B cell (primary cell): ENCODE measurements around the gene ZNF407. TPM values are rescaled to one million over a fixed set of nuclear protein-coding genes. Genes with fewer than 3 reads are reported as not detected.

Experiments used
- ATAC-seq: fragments of 200-7000 bp; cut with Tn5 transposase; one replicate; pipeline ENCODE4 v1.10.0; 2021; ENCODE audit warnings: low read depth, mild to moderate bottlenecking, moderate number of reproducible peaks, moderate library complexity
- CTCF ChIA-PET: fragments of 350-600 bp; sonication (Branson Sonifier 250); formaldehyde crosslinking; loops from one replicate; lab custom pipeline; 2021; ENCODE audit warnings: antibody characterized with exemption, inconsistent platforms; lab: Charles Lee
- POLR2A ChIA-PET: fragments of 350-600 bp; sonication (Branson Sonifier 250); formaldehyde crosslinking; loops from one replicate; lab custom pipeline; 2021; ENCODE audit warnings: antibody characterized with exemption; lab: Charles Lee
- DNase-seq: peaks from one replicate; pipeline ENCODE4 v3.0.0; 2013
- H2AFZ ChIP-seq: 2 replicates; pipeline ENCODE4 v1.6.1; 2012; ENCODE audit warnings: mild to moderate bottlenecking, low read depth, low read length; ENCODE audit not compliant: insufficient read depth, poor library complexity, severe bottlenecking
- H3K27ac ChIP-seq, 2 donors: 1 replicate in 1 of 2; 2 replicates in 1 of 2; pipeline ENCODE4 v1.5.1; 2012 to 2013; ENCODE audit warnings: low read length in 2 of 2, mild to moderate bottlenecking in 2 of 2, moderate library complexity in 1 of 2
- H3K27me3 ChIP-seq, 4 experiments: fragments of 200-600 bp in 1 of 4; sonication (generic) in 1 of 4; replicated peaks in 1 of 4; 1 replicate in 2 of 4; 2 replicates in 2 of 4; pipeline versions ENCODE4 v1.6.1 to v1.7.0; 2013 to 2016; ENCODE audit warnings: low read length in 3 of 4, mild to moderate bottlenecking in 2 of 4, mixed read lengths in 1 of 4, moderate library complexity in 1 of 4; ENCODE audit not compliant: insufficient read depth in 4 of 4, control insufficient read depth in 3 of 4; ENCODE audit errors: control extremely low read depth in 1 of 4
- H3K36me3 ChIP-seq, 2 experiments: replicated peaks in 1 of 2; 1 replicate in 1 of 2; 2 replicates in 1 of 2; pipeline versions ENCODE4 v1.6.1 to v1.7.1; 2013; ENCODE audit warnings: low read length in 1 of 2; ENCODE audit not compliant: insufficient read depth in 2 of 2, control insufficient read depth in 1 of 2; ENCODE audit errors: control extremely low read depth in 1 of 2, extremely low read depth in 1 of 2
- H3K4me1 ChIP-seq, 2 donors: fragments of 200-600 bp in 1 of 2; sonication (generic) in 1 of 2; 1 replicate in 1 of 2; 2 replicates in 1 of 2; pipeline versions ENCODE4 v1.5.1 to v1.6.1; 2013 to 2017; ENCODE audit warnings: low read length in 2 of 2; ENCODE audit not compliant: control insufficient read depth in 2 of 2, insufficient read depth in 2 of 2
- H3K4me2 ChIP-seq: replicated peaks from 2 replicates; pipeline ENCODE3; 2012; ENCODE audit warnings: mild to moderate bottlenecking, low read depth, low read length; ENCODE audit not compliant: poor library complexity, severe bottlenecking
- H3K4me3 ChIP-seq, 5 experiments: fragments of 200-600 bp in 1 of 5; sonication (generic) in 1 of 5; 1 replicate in 3 of 5; 2 replicates in 2 of 5; pipeline versions ENCODE4 v1.5.1 to v1.7.0; 2011 to 2016; ENCODE audit warnings: low read length in 4 of 5, mild to moderate bottlenecking in 4 of 5, low read depth in 2 of 5, control low read depth in 1 of 5, moderate library complexity in 1 of 5; ENCODE audit not compliant: insufficient read depth in 1 of 5; ENCODE audit errors: control extremely low read depth in 1 of 5, extremely low read depth in 1 of 5
- H3K79me2 ChIP-seq: fragments of 200-600 bp; sonication (generic); one replicate; pipeline ENCODE4 v1.6.0; 2016; ENCODE audit warnings: low read length; ENCODE audit not compliant: control insufficient read depth, insufficient read depth
- H3K9ac ChIP-seq: fragments of 200-600 bp; sonication (generic); 2 replicates; pipeline ENCODE4 v1.6.1; 2017; ENCODE audit warnings: mild to moderate bottlenecking, low read length, moderate library complexity
- H3K9me3 ChIP-seq, 3 donors: one replicate each; pipeline versions ENCODE4 v1.6.1 to v1.7.1; 2013; ENCODE audit warnings: low read length in 2 of 3; ENCODE audit not compliant: control insufficient read depth in 2 of 3, insufficient read depth in 1 of 3; ENCODE audit errors: control extremely low read depth in 1 of 3
- H4K20me1 ChIP-seq: 2 replicates; pipeline ENCODE4 v1.6.0; 2012; ENCODE audit warnings: mild to moderate bottlenecking, low read length; ENCODE audit not compliant: insufficient read depth, control insufficient read depth, poor library complexity, severe bottlenecking
- H3K27ac Mint-ChIP-seq: one replicate; pipeline ENCODE4 v1.8.0; 2021; ENCODE audit warnings: mixed read lengths
- H3K27me3 Mint-ChIP-seq: one replicate; pipeline ENCODE4 v1.8.0; 2021; ENCODE audit warnings: mixed read lengths
- H3K4me1 Mint-ChIP-seq: one replicate; pipeline ENCODE4 v1.8.0; 2021; ENCODE audit warnings: mixed read lengths
- H3K4me3 Mint-ChIP-seq: one replicate; pipeline ENCODE4 v1.8.0; 2021; ENCODE audit warnings: mixed read lengths
- H3K9me3 Mint-ChIP-seq: one replicate; pipeline ENCODE4 v1.8.0; 2022; ENCODE audit warnings: mixed read lengths; ENCODE audit not compliant: insufficient read depth
- EZH2 ChIP-seq: IDR thresholded peaks from 2 replicates; pipeline ENCODE4 v1.6.1; 2012; ENCODE audit warnings: borderline replicate concordance, low read depth, mild to moderate bottlenecking, moderate library complexity, low read length; ENCODE audit not compliant: insufficient read depth, poor library complexity, severe bottlenecking
- WGBS: methylation state at CpG from one replicate; pipeline ENCODE4 v1.1.5; 2013; ENCODE audit warnings: missing lambda C conversion rate; ENCODE audit not compliant: insufficient coverage; 5-methylcytosine and 5-hydroxymethylcytosine counted together
- intact Hi-C: fragments of 100-400 bp; cut with micrococcal nuclease; formaldehyde crosslinking; loops from one replicate; pipeline ENCODE4 v1.10.0; 2022
- polyA plus RNA-seq: library from polyadenylated mRNA; depleted of rRNA; stranded (reverse); fragments of >200 nt; gene quantifications from 2 replicates; pipeline ENCODE4 v1.2.3, GENCODE V29; 2012
- total RNA-seq, 2 donors: library from RNA; stranded (reverse); fragments of 120-200 nt in 1 of 2; gene quantifications; 1 replicate in 1 of 2; 2 replicates in 1 of 2; pipeline versions ENCODE4 v1.2.3 to v1.2.4, GENCODE V29; 2013 to 2022
- TF ChIP-seq, protein P1 (sequence below): fragments of 200-600 bp; IDR thresholded peaks from one replicate; pipeline ENCODE4 v1.8.0; 2022; ENCODE audit warnings: antibody characterized with exemption, mild to moderate bottlenecking

The ZNF407 gene
- total and polyA plus RNA-seq, 2 donors (not counting 1 experiment from before 2014, with no cell fraction given): 4.5 to 37.1 TPM

DNA sequence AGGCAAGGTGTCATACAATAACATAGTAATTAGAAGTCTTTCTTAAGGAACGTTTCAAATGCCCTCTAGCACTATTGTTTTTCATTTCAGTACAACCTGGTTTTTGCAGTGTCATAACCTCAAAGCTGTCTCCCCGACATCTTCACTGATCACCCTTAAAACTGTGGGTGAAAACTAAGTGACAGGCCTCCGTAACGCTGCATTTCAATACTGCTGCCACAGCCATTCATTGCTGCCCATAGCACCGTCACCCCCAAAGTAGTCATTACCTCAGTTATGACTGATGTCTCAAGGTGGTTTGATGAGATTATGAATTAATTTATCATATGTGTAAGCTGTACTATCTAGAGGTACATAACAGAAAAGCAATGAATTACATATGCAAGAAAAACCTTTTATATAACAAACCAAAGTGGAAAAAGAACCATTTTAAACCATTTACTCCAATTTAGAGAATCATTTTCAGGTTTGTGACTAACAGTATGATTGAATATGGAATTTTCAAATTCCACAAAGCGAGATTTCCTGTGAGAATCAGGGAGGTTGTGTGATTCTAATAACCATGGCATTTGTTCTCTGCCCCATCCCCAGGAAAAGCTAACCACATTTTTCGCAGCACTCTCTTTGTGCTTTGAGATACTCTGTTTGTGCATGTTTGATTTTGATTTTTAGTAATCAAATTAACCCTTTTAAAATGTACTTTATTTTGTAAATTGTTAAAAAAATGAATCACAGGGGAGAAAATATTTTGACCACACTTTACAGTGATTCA lies 348.3 kb downstream of the ZNF407 start:
- no peaks in the 10 kb centered on the region for H3K27me3 ChIP-seq
- H3K4me3 Mint-ChIP-seq: no peak overlapping the region
- no peaks in the 10 kb centered on the region for H4K20me1 ChIP-seq
- WGBS: 100% methylated on average over 2 of the region's 7 CpGs
- TF ChIP-seq, protein P1, sequence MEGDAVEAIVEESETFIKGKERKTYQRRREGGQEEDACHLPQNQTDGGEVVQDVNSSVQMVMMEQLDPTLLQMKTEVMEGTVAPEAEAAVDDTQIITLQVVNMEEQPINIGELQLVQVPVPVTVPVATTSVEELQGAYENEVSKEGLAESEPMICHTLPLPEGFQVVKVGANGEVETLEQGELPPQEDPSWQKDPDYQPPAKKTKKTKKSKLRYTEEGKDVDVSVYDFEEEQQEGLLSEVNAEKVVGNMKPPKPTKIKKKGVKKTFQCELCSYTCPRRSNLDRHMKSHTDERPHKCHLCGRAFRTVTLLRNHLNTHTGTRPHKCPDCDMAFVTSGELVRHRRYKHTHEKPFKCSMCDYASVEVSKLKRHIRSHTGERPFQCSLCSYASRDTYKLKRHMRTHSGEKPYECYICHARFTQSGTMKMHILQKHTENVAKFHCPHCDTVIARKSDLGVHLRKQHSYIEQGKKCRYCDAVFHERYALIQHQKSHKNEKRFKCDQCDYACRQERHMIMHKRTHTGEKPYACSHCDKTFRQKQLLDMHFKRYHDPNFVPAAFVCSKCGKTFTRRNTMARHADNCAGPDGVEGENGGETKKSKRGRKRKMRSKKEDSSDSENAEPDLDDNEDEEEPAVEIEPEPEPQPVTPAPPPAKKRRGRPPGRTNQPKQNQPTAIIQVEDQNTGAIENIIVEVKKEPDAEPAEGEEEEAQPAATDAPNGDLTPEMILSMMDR: no peak
- TF ChIP-seq EZH2: no peak
- intact Hi-C loops: no loop called here
- H2AFZ ChIP-seq: no peak overlapping the region
- CTCF ChIA-PET: no interaction called here
- peaks cover 33% of the 10 kb centered on the region for H3K4me1 Mint-ChIP-seq
- no peak overlapping the region for H3K27ac ChIP-seq
- no peak overlapping the region for H3K4me2 ChIP-seq
- ATAC-seq (no peak), DNase-seq (no peak)
- no peak overlapping the region for H3K4me3 ChIP-seq
- no peaks in the 10 kb centered on the region for H3K9me3 Mint-ChIP-seq
- POLR2A ChIA-PET: no interaction called here
- peaks cover 17 to 24% of the 10 kb centered on the region in 2 donors for H3K4me1 ChIP-seq
- H3K9ac ChIP-seq: no peak overlapping the region
- H3K9me3 ChIP-seq: no peaks in the 10 kb centered on the region
- H3K27me3 Mint-ChIP-seq: no peaks in the 10 kb centered on the region
- no peaks in the 10 kb centered on the region for H3K79me2 ChIP-seq
- H3K36me3 ChIP-seq: no peaks in the 10 kb centered on the region
- no peak overlapping the region for H3K27ac Mint-ChIP-seq

DNA sequence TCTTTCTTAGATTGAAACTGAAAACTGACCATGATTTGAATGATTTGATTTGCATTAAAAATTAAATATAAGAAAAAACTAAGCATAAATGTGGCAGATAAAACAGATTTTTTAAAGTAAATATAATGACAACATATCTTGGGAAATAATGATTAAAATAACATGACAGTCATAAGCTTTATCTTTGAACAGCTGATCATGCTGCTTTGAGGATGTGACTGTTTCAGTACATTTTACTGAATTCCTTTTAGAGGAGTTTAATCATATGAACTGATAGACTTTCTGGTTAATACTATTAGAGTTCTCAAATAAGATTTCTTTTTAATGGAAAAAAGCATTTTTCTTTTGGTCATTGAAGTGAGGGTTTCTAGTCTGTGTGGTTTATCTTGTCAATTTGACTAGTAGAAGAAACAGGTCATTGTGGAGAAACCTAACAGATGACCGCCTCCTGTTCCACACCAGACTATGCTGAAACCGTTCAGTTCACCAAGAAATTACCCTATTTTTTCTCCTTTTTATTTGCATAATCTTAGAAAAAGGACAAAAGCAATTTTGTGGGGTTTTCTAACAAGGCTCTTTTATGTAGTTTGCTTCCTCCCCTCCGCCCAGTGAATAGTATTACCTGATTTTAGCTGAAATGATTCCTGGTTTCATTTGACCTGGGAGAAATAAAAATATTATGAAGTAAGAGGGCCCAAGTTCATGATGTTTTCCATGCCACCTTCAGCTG lies 349.1 kb downstream of the ZNF407 start:
- WGBS: no CpG with 5 or more reads among the region's 3 CpGs
- ATAC-seq (no peak), DNase-seq (no peak)
- Mint-ChIP-seq H3K9me3 (no peaks in the 10 kb centered on the region), H3K27ac (no peak overlapping the region), H3K4me3 (no peak overlapping the region), H3K27me3 (no peaks in the 10 kb centered on the region), H3K4me1 (peaks cover 31% of the 10 kb centered on the region)
- CTCF ChIA-PET: no interaction called here
- Histone ChIP-seq H3K36me3 (no peaks in the 10 kb centered on the region), H4K20me1 (no peaks in the 10 kb centered on the region), H3K4me3 (no peak overlapping the region), H3K4me2 (no peak overlapping the region), H3K79me2 (no peaks in the 10 kb centered on the region), H3K4me1 (peaks cover 20 to 27% of the 10 kb centered on the region in 2 donors), H3K27ac (no peak overlapping the region), H3K27me3 (no peaks in the 10 kb centered on the region), H2AFZ (no peak overlapping the region), H3K9me3 (no peaks in the 10 kb centered on the region), H3K9ac (no peak overlapping the region)
- TF ChIP-seq, protein P1: no peak
- TF ChIP-seq EZH2: no peak
- POLR2A ChIA-PET: no interaction called here
- intact Hi-C loops: no loop called here
